Liver (tissue), 3 donors: ENCODE results near the gene CCDC28B.

Experiments
- ATF3 ChIP-seq: IDR thresholded peaks from 2 replicates; pipeline ENCODE4 v1.6.1; 2016; ENCODE audit warnings: antibody characterized with exemption
- CTCF ChIP-seq: fragments of 150-350 bp; IDR thresholded peaks from 2 replicates; pipeline ENCODE4 v1.5.1; 2017; ENCODE audit warnings: improper control_type of control experiment, low read depth, low read length; ENCODE audit not compliant: missing input control
- EGR1 ChIP-seq, 2 donors: IDR thresholded peaks; 2 replicates each; pipeline ENCODE4 v1.6.1; 2016 to 2018; ENCODE audit warnings: antibody characterized with exemption in 2 of 2, low read depth in 2 of 2
- GABPA ChIP-seq, 2 donors: IDR thresholded peaks in 1 of 2; conservative IDR thresholded peaks in 1 of 2; 2 replicates each; pipeline ENCODE4 v1.6.1; 2016; ENCODE audit warnings: antibody characterized with exemption in 2 of 2, mild to moderate bottlenecking in 1 of 2, moderate library complexity in 1 of 2
- JUND ChIP-seq, 2 donors: IDR thresholded peaks; 2 replicates each; pipeline ENCODE4 v1.6.1; 2016; ENCODE audit warnings: antibody characterized with exemption in 2 of 2
- MAX ChIP-seq: IDR thresholded peaks from 2 replicates; pipeline ENCODE4 v1.6.1; 2016; ENCODE audit warnings: antibody characterized with exemption
- RAD21 ChIP-seq, 2 donors: IDR thresholded peaks; 2 replicates each; pipeline ENCODE4 v1.6.1; 2016; ENCODE audit warnings: antibody characterized with exemption in 2 of 2, mild to moderate bottlenecking in 2 of 2
- TAF1 ChIP-seq: conservative IDR thresholded peaks from 2 replicates; pipeline ENCODE4 v1.6.1; 2016; ENCODE audit warnings: antibody characterized with exemption, mild to moderate bottlenecking
- ZBTB33 ChIP-seq: IDR thresholded peaks from 2 replicates; pipeline ENCODE4 v1.6.1; 2016; ENCODE audit warnings: antibody characterized with exemption
- TF ChIP-seq, protein P1 (sequence below): IDR thresholded peaks from 2 replicates; pipeline ENCODE4 v1.6.1; 2016; ENCODE audit warnings: antibody characterized with exemption, mild to moderate bottlenecking
- donor health status: healthy.
- donor health status: healthy.

DNA sequence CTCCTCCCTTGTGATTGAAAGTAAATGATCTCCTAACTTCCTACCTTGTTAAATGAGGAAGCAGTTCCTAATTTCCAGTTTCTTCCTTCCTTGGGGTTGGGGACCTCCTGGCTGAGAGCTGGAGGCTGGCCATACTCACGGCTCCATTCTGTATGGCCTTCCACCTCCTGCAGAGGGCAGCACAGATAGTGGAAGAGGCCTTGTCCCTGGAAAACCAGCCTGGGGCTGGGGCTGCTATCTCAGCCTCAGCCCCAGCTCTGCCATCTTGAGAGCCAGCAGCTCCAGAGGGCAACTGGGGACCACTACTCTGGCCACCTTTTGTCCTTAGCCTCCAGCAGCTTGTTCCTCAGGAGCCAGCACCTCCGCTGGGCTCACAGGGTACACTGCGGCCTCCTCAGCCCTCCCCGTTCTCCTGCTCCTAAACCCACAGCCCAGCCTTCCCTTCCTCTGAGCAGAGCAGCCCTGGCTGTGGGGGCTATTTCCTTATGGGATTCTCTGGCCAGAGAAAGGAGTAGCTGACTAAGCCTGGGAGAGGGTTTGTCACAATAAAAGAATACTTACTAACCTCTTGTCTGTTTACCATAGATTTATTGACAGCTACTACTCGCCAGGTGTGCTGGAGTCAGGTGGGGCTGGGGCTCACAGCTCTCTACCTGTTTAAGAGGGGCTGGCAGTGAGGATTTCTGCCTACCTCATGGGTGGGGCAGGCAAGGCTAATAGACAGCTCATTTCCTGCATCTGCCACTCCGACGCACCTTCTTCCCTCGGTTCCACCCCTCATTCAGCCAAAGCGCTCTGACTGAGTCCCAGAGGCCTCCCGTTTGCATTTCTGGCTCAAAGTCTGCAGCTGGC is 15.5 kb downstream of the CCDC28B start:
- TF ChIP-seq CTCF (peak; percentile 77), TAF1 (no peak), ATF3 (no peak), JUND (IDR thresholded peaks at IDR 0.05) (no peak), MAX (no peak), EGR1 (IDR thresholded peaks at IDR 0.05; ENCODE audit: low read depth in 2 of 2) (no peak), RAD21 (IDR thresholded peaks at IDR 0.05) (peak; percentile 89 to 95), ZBTB33 (no peak), GABPA (IDR thresholded peaks at IDR 0.05 in 1 of 2, conservative IDR thresholded peaks at IDR 0.05 in 1 of 2) (no peak)
- TF ChIP-seq, protein P1, sequence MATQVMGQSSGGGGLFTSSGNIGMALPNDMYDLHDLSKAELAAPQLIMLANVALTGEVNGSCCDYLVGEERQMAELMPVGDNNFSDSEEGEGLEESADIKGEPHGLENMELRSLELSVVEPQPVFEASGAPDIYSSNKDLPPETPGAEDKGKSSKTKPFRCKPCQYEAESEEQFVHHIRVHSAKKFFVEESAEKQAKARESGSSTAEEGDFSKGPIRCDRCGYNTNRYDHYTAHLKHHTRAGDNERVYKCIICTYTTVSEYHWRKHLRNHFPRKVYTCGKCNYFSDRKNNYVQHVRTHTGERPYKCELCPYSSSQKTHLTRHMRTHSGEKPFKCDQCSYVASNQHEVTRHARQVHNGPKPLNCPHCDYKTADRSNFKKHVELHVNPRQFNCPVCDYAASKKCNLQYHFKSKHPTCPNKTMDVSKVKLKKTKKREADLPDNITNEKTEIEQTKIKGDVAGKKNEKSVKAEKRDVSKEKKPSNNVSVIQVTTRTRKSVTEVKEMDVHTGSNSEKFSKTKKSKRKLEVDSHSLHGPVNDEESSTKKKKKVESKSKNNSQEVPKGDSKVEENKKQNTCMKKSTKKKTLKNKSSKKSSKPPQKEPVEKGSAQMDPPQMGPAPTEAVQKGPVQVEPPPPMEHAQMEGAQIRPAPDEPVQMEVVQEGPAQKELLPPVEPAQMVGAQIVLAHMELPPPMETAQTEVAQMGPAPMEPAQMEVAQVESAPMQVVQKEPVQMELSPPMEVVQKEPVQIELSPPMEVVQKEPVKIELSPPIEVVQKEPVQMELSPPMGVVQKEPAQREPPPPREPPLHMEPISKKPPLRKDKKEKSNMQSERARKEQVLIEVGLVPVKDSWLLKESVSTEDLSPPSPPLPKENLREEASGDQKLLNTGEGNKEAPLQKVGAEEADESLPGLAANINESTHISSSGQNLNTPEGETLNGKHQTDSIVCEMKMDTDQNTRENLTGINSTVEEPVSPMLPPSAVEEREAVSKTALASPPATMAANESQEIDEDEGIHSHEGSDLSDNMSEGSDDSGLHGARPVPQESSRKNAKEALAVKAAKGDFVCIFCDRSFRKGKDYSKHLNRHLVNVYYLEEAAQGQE: no peak
